Thyroid gland (tissue), 4 donors: ENCODE data around the gene FKBP6.

Experiments
- POLR2A ChIP-seq, 2 donors: fragments of 450-650 bp; IDR thresholded peaks; one replicate each; pipeline ENCODE4 v1.6.1; 2017; ENCODE audit warnings: antibody characterized with exemption in 2 of 2, mild to moderate bottlenecking in 2 of 2, moderate library complexity in 1 of 2
- TF ChIP-seq, protein P1 (sequence below), 6 experiments: fragments of 200-600 bp in 3 of 6; fragments of 450-650 bp in 3 of 6; sonication (generic) in 3 of 6; IDR thresholded peaks; one replicate each; pipeline ENCODE4 v1.5.1; 2016 to 2019; ENCODE audit warnings: antibody characterized with exemption in 6 of 6, mild to moderate bottlenecking in 2 of 6, inconsistent platforms in 1 of 6, moderate library complexity in 1 of 6

DNA sequence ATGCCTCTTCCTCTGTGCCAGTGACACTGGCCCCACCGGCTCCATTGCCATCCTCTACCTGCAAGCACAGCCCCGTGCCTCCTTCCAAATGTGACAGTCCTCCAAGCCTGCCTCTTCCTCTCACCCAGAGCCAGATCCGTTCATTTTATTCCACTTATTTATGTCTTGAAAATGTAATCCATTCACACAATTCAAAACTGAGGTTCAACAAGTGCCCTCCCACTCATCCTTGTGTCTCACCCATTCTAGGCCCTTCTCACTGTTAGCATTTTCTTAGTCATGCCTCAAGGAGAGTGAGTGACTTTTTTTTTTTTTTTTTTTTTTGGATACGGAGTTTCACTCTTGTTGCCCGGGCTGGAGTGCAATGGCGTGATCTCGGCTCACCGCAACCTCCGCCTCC lies 41.7 kb downstream of the FKBP6 start:
- TF ChIP-seq, protein P1, sequence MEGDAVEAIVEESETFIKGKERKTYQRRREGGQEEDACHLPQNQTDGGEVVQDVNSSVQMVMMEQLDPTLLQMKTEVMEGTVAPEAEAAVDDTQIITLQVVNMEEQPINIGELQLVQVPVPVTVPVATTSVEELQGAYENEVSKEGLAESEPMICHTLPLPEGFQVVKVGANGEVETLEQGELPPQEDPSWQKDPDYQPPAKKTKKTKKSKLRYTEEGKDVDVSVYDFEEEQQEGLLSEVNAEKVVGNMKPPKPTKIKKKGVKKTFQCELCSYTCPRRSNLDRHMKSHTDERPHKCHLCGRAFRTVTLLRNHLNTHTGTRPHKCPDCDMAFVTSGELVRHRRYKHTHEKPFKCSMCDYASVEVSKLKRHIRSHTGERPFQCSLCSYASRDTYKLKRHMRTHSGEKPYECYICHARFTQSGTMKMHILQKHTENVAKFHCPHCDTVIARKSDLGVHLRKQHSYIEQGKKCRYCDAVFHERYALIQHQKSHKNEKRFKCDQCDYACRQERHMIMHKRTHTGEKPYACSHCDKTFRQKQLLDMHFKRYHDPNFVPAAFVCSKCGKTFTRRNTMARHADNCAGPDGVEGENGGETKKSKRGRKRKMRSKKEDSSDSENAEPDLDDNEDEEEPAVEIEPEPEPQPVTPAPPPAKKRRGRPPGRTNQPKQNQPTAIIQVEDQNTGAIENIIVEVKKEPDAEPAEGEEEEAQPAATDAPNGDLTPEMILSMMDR (IDR thresholded peaks at IDR 0.05), result no peak
- no peak for TF ChIP-seq POLR2A (IDR thresholded peaks at IDR 0.05)
